ENCODE measurements around the gene KATNBL1.

KATNBL1 gene

DNA sequence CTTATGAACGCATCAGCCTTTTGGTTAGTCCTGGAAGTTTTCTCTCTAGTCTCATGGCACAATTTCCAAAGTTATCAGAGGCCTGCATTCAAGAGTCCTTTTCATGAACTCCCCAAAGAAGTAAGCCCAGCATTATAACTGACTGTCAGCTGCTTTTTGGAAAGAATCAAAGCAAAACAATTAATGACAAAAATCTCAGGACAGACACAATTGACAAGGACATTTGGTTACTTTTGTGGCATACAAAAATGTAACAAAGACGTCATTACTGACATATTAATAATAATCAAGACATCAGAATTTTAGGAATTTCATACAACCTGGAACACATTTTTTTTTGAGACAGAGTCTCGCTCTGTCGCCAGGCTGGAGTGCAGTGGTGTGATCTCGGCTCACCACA lies 21.2 kb downstream of the KATNBL1 start (continued):
- no peak for TF ChIP-seq ZFP3 (CRISPR knock-in tag; IDR thresholded peaks at IDR 0.05)

DNA sequence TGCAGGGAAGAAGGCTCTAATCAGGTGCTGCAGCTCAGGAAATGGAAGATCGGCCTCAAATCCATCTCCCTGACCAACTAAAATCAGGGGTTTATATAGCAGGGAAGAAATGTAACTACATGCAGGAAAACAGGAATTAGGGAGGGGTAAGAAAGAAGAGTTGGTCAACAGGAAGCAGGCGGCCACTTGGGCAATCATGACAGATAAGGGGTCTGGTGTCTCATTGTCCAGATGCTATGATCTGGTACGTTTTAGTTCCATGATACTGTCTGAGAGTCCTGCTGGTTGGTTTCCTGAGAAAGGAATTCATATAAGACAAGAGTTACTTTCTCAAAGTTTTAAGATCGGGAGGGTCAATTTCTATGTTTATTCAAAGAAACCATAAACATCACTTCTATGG lies 24.2 kb downstream of the KATNBL1 start:
- no peak for TF ChIP-seq OSR1 (CRISPR knock-in tag; IDR thresholded peaks at IDR 0.05)
- TF ChIP-seq, protein P1, sequence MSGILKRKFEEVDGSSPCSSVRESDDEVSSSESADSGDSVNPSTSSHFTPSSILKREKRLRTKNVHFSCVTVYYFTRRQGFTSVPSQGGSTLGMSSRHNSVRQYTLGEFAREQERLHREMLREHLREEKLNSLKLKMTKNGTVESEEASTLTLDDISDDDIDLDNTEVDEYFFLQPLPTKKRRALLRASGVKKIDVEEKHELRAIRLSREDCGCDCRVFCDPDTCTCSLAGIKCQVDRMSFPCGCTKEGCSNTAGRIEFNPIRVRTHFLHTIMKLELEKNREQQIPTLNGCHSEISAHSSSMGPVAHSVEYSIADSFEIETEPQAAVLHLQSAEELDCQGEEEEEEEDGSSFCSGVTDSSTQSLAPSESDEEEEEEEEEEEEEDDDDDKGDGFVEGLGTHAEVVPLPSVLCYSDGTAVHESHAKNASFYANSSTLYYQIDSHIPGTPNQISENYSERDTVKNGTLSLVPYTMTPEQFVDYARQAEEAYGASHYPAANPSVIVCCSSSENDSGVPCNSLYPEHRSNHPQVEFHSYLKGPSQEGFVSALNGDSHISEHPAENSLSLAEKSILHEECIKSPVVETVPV (CRISPR knock-in tag; IDR thresholded peaks at IDR 0.05): no peak
- no peak for ATAC-seq

DNA sequence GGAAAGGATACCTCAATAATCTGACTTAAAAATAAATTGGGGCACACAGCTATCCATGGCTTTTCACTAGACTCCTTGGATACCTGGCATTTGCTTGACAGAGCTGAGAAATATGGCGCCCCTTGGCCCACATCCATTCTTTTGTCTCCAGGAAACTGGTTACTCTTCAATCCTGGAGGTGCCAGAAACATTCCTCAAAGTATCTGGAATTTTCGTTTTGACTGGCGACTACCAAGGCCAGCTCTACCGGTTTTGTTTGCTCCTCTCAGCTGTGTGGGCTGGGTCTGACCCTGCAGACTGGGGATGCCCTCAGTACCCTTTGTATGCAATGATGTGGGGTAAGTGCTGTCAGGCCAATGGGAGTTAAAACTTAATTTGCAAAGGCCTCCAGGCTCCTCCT lies 27.0 kb downstream of the KATNBL1 start:
- no peak for ATAC-seq
- TF ChIP-seq, protein P2, sequence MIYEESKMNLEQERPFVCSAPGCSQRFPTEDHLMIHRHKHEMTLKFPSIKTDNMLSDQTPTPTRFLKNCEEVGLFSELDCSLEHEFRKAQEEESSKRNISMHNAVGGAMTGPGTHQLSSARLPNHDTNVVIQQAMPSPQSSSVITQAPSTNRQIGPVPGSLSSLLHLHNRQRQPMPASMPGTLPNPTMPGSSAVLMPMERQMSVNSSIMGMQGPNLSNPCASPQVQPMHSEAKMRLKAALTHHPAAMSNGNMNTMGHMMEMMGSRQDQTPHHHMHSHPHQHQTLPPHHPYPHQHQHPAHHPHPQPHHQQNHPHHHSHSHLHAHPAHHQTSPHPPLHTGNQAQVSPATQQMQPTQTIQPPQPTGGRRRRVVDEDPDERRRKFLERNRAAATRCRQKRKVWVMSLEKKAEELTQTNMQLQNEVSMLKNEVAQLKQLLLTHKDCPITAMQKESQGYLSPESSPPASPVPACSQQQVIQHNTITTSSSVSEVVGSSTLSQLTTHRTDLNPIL (CRISPR knock-in tag; IDR thresholded peaks at IDR 0.05; ENCODE audit: low read depth): no peak
- TF ChIP-seq ZFP30 (CRISPR knock-in tag; IDR thresholded peaks at IDR 0.05): no peak
- TF ChIP-seq ZNF565 (CRISPR knock-in tag; conservative IDR thresholded peaks at IDR 0.05; ENCODE audit: low read depth): no peak
- TF ChIP-seq OSR1 (CRISPR knock-in tag; IDR thresholded peaks at IDR 0.05): no peak
- TF ChIP-seq, protein P1 (CRISPR knock-in tag; IDR thresholded peaks at IDR 0.05): no peak
- no peak for TF ChIP-seq RARB (CRISPR knock-in tag; IDR thresholded peaks at IDR 0.05)
- TF ChIP-seq BACH2 (CRISPR knock-in tag; IDR thresholded peaks at IDR 0.05; ENCODE audit: borderline replicate concordance): no peak
- TF ChIP-seq PPARA (CRISPR knock-in tag; IDR thresholded peaks at IDR 0.05; ENCODE audit: borderline replicate concordance): no peak
- TF ChIP-seq, protein P3, sequence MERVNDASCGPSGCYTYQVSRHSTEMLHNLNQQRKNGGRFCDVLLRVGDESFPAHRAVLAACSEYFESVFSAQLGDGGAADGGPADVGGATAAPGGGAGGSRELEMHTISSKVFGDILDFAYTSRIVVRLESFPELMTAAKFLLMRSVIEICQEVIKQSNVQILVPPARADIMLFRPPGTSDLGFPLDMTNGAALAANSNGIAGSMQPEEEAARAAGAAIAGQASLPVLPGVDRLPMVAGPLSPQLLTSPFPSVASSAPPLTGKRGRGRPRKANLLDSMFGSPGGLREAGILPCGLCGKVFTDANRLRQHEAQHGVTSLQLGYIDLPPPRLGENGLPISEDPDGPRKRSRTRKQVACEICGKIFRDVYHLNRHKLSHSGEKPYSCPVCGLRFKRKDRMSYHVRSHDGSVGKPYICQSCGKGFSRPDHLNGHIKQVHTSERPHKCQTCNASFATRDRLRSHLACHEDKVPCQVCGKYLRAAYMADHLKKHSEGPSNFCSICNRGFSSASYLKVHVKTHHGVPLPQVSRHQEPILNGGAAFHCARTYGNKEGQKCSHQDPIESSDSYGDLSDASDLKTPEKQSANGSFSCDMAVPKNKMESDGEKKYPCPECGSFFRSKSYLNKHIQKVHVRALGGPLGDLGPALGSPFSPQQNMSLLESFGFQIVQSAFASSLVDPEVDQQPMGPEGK (CRISPR knock-in tag; IDR thresholded peaks at IDR 0.05; ENCODE audit: borderline replicate concordance): no peak
- no peak for TF ChIP-seq TOX (CRISPR knock-in tag; IDR thresholded peaks at IDR 0.05; ENCODE audit: borderline replicate concordance)
- TF ChIP-seq ISL1 (CRISPR knock-in tag; IDR thresholded peaks at IDR 0.05): no peak
- no peak for TF ChIP-seq ZNF8 (CRISPR knock-in tag; IDR thresholded peaks at IDR 0.05)
- no peak for TF ChIP-seq GLIS3 (CRISPR knock-in tag; IDR thresholded peaks at IDR 0.05)
- no peak for TF ChIP-seq ESRRG (CRISPR knock-in tag; IDR thresholded peaks at IDR 0.05)
- TF ChIP-seq CSDC2 (CRISPR knock-in tag; IDR thresholded peaks at IDR 0.05): no peak
- no peak for TF ChIP-seq SNAI2 (CRISPR knock-in tag; IDR thresholded peaks at IDR 0.05)
- no peak for TF ChIP-seq ARNTL (CRISPR knock-in tag; IDR thresholded peaks at IDR 0.05; ENCODE audit: borderline replicate concordance, low read depth)
- TF ChIP-seq ZC3H10 (CRISPR knock-in tag; IDR thresholded peaks at IDR 0.05): no peak

DNA sequence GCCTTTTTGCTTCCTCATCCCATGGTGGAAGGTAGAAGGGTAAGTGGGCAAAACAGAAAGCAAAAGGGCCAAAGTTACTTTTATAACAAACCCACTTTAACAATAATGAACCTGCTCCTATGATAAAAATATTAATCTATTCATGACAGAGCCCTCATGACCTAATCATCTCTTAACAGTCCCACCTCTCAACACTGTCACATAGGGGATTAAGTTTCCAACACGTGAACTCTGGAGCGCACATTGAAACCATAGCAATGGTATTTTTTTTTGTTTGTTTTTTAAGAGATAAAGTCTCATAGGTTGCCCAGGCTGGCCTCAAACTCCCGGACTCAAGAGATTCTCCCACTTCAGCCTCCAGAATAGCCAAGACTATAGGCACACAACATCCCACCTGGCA lies 30.7 kb downstream of the KATNBL1 start:
- ATAC-seq: no peak
- TF ChIP-seq ZFP3 (CRISPR knock-in tag; IDR thresholded peaks at IDR 0.05) (no peak), ZNF565 (CRISPR knock-in tag; conservative IDR thresholded peaks at IDR 0.05; ENCODE audit: low read depth) (no peak), ZFP30 (CRISPR knock-in tag; IDR thresholded peaks at IDR 0.05) (no peak), TOX (CRISPR knock-in tag; IDR thresholded peaks at IDR 0.05; ENCODE audit: borderline replicate concordance) (no peak), ZNF8 (CRISPR knock-in tag; IDR thresholded peaks at IDR 0.05) (no peak), TCF4 (CRISPR knock-in tag; IDR thresholded peaks at IDR 0.05; ENCODE audit: borderline replicate concordance) (no peak), GLIS3 (CRISPR knock-in tag; IDR thresholded peaks at IDR 0.05) (no peak), ARNTL (CRISPR knock-in tag; IDR thresholded peaks at IDR 0.05; ENCODE audit: borderline replicate concordance, low read depth) (no peak), ZC3H10 (CRISPR knock-in tag; IDR thresholded peaks at IDR 0.05) (no peak), ESRRG (CRISPR knock-in tag; IDR thresholded peaks at IDR 0.05) (no peak), RARB (CRISPR knock-in tag; IDR thresholded peaks at IDR 0.05) (no peak), SNAI2 (CRISPR knock-in tag; IDR thresholded peaks at IDR 0.05) (no peak), PPARA (CRISPR knock-in tag; IDR thresholded peaks at IDR 0.05; ENCODE audit: borderline replicate concordance) (no peak), OSR1 (CRISPR knock-in tag; IDR thresholded peaks at IDR 0.05) (no peak), ISL1 (CRISPR knock-in tag; IDR thresholded peaks at IDR 0.05) (no peak), CSDC2 (CRISPR knock-in tag; IDR thresholded peaks at IDR 0.05) (no peak)
- TF ChIP-seq, protein P3 (CRISPR knock-in tag; IDR thresholded peaks at IDR 0.05; ENCODE audit: borderline replicate concordance): no peak
- TF ChIP-seq, protein P2 (CRISPR knock-in tag; IDR thresholded peaks at IDR 0.05; ENCODE audit: low read depth): no peak
- TF ChIP-seq, protein P1 (CRISPR knock-in tag; IDR thresholded peaks at IDR 0.05): no peak
- TF ChIP-seq, protein P4, sequence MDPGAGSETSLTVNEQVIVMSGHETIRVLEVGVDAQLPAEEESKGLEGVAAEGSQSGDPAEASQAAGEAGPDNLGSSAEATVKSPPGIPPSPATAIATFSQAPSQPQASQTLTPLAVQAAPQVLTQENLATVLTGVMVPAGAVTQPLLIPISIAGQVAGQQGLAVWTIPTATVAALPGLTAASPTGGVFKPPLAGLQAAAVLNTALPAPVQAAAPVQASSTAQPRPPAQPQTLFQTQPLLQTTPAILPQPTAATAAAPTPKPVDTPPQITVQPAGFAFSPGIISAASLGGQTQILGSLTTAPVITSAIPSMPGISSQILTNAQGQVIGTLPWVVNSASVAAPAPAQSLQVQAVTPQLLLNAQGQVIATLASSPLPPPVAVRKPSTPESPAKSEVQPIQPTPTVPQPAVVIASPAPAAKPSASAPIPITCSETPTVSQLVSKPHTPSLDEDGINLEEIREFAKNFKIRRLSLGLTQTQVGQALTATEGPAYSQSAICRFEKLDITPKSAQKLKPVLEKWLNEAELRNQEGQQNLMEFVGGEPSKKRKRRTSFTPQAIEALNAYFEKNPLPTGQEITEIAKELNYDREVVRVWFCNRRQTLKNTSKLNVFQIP (CRISPR knock-in tag; IDR thresholded peaks at IDR 0.05; ENCODE audit: borderline replicate concordance, low read depth): no peak
